GM18526 (cell line): ENCODE measurements around the gene POLR1H.

ENCODE experiments used
- POLR2A ChIP-seq: IDR thresholded peaks from 3 replicates; pipeline ENCODE4 v1.6.1; 2011; ENCODE audit not compliant: insufficient read length; ENCODE audit errors: extremely low read depth

The POLR1H gene

GRCh38 chr6:30061092-30061857 is at the start of gene POLR1H:
POLR1H (plus strand) TSS chr6:30061265; CDS start chr6:30061525, 260 bp downstream.
- peak; percentile 76 for TF ChIP-seq POLR2A

- TF ChIP-seq POLR2A: no peak
Observed at GRCh38 chr6:30013291-30013922, 47.7 kb upstream of the POLR1H start.

- TF ChIP-seq POLR2A: no peak
Observed at GRCh38 chr6:30019819-30020218, 41.2 kb upstream of the POLR1H start.

- TF ChIP-seq POLR2A: no peak
Observed at GRCh38 chr6:30020626-30021025, 40.4 kb upstream of the POLR1H start.

GRCh38 chr6:30022189-30022588 is 38.9 kb upstream of the POLR1H start:
- no peak for TF ChIP-seq POLR2A

GRCh38 chr6:30025186-30025585 is 35.9 kb upstream of the POLR1H start:
- TF ChIP-seq POLR2A: no peak

- no peak for TF ChIP-seq POLR2A
Observed at GRCh38 chr6:30029588-30029987, 31.5 kb upstream of the POLR1H start.

- TF ChIP-seq POLR2A: no peak
Observed at GRCh38 chr6:30031381-30031780, 29.7 kb upstream of the POLR1H start.

- TF ChIP-seq POLR2A: no peak
Observed at GRCh38 chr6:30035784-30036183, 25.3 kb upstream of the POLR1H start.

- no peak for TF ChIP-seq POLR2A
Observed at GRCh38 chr6:30037182-30037788, 23.8 kb upstream of the POLR1H start.

GRCh38 chr6:30041221-30041620 is 19.8 kb upstream of the POLR1H start:
- no peak for TF ChIP-seq POLR2A

- no peak for TF ChIP-seq POLR2A
Observed at GRCh38 chr6:30041821-30042220, 19.2 kb upstream of the POLR1H start.

- no peak for TF ChIP-seq POLR2A
Observed at GRCh38 chr6:30042476-30042875, 18.6 kb upstream of the POLR1H start.

GRCh38 chr6:30042914-30043313 is 18.2 kb upstream of the POLR1H start:
- no peak for TF ChIP-seq POLR2A

GRCh38 chr6:30043744-30044143 is 17.3 kb upstream of the POLR1H start:
- no peak for TF ChIP-seq POLR2A

- TF ChIP-seq POLR2A: no peak
Observed at GRCh38 chr6:30044630-30045029, 16.4 kb upstream of the POLR1H start.
